ENCODE data around the gene ZNF76.
A peak's percentile ranks its signal among the peaks of the same experiment; 100 is the strongest.

DNA sequence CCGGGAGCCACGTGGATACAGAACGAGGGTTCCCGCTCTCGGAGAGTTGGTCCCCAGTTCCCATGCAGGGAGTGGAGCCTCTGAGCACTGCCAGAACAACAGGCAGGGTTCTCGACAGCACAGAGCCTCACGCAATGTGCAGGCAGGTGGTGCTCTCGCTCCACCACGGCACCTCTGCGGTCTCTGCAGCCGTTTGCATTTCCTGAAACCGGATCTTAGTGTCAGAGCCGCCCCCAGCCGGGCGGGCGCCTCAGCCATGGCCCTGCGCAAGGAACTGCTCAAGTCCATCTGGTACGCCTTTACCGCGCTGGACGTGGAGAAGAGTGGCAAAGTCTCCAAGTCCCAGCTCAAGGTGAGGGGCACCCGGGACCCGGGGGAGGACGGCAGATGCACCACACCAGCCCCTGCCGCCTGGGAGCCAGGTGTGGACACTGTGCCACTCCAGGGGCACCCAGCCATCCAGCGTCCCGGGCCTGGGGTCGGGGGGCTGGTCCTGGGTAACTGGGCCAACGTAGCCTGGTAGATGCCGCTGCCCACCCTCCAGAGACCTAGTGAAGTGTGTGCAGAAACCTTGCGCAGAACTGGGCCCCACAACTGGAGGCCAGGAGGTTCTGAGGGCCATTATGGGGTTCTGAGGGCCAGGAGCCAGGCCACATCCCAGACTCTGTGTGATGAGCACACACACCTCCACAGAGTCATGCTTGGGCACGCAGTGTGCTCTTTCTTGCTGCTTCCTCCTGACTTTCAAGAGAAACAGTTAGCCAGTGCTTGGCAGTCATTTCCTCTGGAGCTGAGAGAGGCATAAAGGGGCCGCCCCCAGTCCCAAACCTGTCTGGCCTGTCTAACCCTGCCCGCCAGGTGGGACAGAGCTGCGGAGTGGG, 38.3 kb downstream of the ZNF76 start, which contains the start of gene DEF6:
- TF ChIP-seq, protein P1, sequence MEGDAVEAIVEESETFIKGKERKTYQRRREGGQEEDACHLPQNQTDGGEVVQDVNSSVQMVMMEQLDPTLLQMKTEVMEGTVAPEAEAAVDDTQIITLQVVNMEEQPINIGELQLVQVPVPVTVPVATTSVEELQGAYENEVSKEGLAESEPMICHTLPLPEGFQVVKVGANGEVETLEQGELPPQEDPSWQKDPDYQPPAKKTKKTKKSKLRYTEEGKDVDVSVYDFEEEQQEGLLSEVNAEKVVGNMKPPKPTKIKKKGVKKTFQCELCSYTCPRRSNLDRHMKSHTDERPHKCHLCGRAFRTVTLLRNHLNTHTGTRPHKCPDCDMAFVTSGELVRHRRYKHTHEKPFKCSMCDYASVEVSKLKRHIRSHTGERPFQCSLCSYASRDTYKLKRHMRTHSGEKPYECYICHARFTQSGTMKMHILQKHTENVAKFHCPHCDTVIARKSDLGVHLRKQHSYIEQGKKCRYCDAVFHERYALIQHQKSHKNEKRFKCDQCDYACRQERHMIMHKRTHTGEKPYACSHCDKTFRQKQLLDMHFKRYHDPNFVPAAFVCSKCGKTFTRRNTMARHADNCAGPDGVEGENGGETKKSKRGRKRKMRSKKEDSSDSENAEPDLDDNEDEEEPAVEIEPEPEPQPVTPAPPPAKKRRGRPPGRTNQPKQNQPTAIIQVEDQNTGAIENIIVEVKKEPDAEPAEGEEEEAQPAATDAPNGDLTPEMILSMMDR (IDR thresholded peaks at IDR 0.05) = peak; percentile 59 to 97 (median 90)
- TF ChIP-seq POLR2A (IDR thresholded peaks at IDR 0.05) = peak; percentile 78
